CD1c-positive myeloid dendritic cell (primary cell): ENCODE data around the gene HSF2.
"Not testable (repeated sequence)": the region's sequence is repeated elsewhere in the genome, so short reads cannot be mapped to it uniquely, and the experiment has no call there.

Source experiments
- DNase-seq: peaks from one replicate; pipeline ENCODE4 v3.0.0-alpha.2; 2016; ENCODE audit errors: extremely low spot score

The HSF2 gene

GRCh38 chr6:122452509-122452908, 53.1 kb downstream of the HSF2 start:
- DNase-seq, result no peak

- no peak for DNase-seq
Measured at GRCh38 chr6:122454673-122455072, 55.2 kb downstream of the HSF2 start.

- not testable (repeated sequence) for DNase-seq
Measured at GRCh38 chr6:122455116-122455515, 55.7 kb downstream of the HSF2 start.

GRCh38 chr6:122458087-122458486, 58.6 kb downstream of the HSF2 start:
- no peak for DNase-seq

GRCh38 chr6:122459240-122459639, 59.8 kb downstream of the HSF2 start:
- no peak for DNase-seq

- DNase-seq, result not testable (repeated sequence)
Measured at GRCh38 chr6:122459865-122460416, 60.5 kb downstream of the HSF2 start.

- no peak for DNase-seq
Measured at GRCh38 chr6:122461885-122462284, 62.4 kb downstream of the HSF2 start.

GRCh38 chr6:122471107-122472021, 71.9 kb downstream of the HSF2 start, which contains the start of gene SERINC1:
TSS of gene SERINC1 (minus strand) at chr6:122471807. CDS start at chr6:122471737, 70 bp downstream.
- DNase-seq, result peak; percentile 98

- no peak for DNase-seq
Measured at GRCh38 chr6:122472022-122472340, 72.5 kb downstream of the HSF2 start.

GRCh38 chr6:122476131-122476530, 76.7 kb downstream of the HSF2 start:
- DNase-seq, result peak; percentile 52

- no peak for DNase-seq
Measured at GRCh38 chr6:122482750-122483080, 83.3 kb downstream of the HSF2 start.
